RWPE1 (cell line): ENCODE measurements around the gene ATP11C.

Experiments
- CTCF ChIA-PET: fragments of 350-600 bp; sonication (Branson Sonifier 250); formaldehyde crosslinking; extraction: SDS; loops from one replicate; lab custom pipeline; 2021; lab: Yijun Ruan, JAX
- POLR2A ChIA-PET: fragments of 400-600 bp; formaldehyde crosslinking; extraction: SDS; loops from one replicate; lab custom pipeline; 2020; ENCODE audit warnings: antibody characterized with exemption; ENCODE audit not compliant: low non-redundant PET; lab: Yijun Ruan, JAX
- DNase-seq: peaks from one replicate; pipeline ENCODE4 v3.0.0; 2012; ENCODE audit warnings: low spot score
- H3K27ac ChIP-seq: fragments of 450-650 bp; 2 replicates; pipeline ENCODE4 v1.5.1; 2017
- CTCF ChIP-seq: fragments of 450-650 bp; conservative IDR thresholded peaks from 2 replicates; pipeline ENCODE4 v1.5.1; 2017; ENCODE audit warnings: low read depth, mild to moderate bottlenecking

ATP11C gene

GRCh38 chrX:139905743-139906142, 27.1 kb downstream of the ATP11C start:
- ChIA-PET CTCF (no interaction called here), POLR2A (no interaction called here)
- no peak overlapping the region for H3K27ac ChIP-seq
- DNase-seq, result no peak
- no peak for TF ChIP-seq CTCF

GRCh38 chrX:139905051-139905450, 27.8 kb downstream of the ATP11C start:
- no peak overlapping the region for H3K27ac ChIP-seq
- POLR2A ChIA-PET, result no interaction called here
- TF ChIP-seq CTCF, result no peak
- CTCF ChIA-PET, result no interaction called here
- no peak for DNase-seq

- no peak overlapping the region for H3K27ac ChIP-seq
- TF ChIP-seq CTCF, result no peak
- no peak for DNase-seq
- ChIA-PET CTCF (no interaction called here), POLR2A (no interaction called here)
These were observed 29.6 kb downstream of the ATP11C start for GRCh38 chrX:139903210-139903609.

- POLR2A ChIA-PET, result no interaction called here
- no peak for DNase-seq
- H3K27ac ChIP-seq, result no peak overlapping the region
- CTCF ChIA-PET, result no interaction called here
- no peak for TF ChIP-seq CTCF
These were observed 30.3 kb downstream of the ATP11C start for GRCh38 chrX:139902559-139902958.

- ChIA-PET POLR2A (no interaction called here), CTCF (no interaction called here)
- no peak for DNase-seq
- no peak overlapping the region for H3K27ac ChIP-seq
- TF ChIP-seq CTCF, result no peak
These were observed 34.5 kb downstream of the ATP11C start for GRCh38 chrX:139898334-139898733.

GRCh38 chrX:139892512-139892911, 40.3 kb downstream of the ATP11C start:
- CTCF ChIA-PET, result no interaction called here
- DNase-seq, result no peak
- POLR2A ChIA-PET, result no interaction called here

More at GRCh38 chrX:139892512-139892911, 40.3 kb downstream of the ATP11C start:
- no peak for TF ChIP-seq CTCF
- no peak overlapping the region for H3K27ac ChIP-seq
